Activated naive CD4-positive, alpha-beta T cell treated with anti-CD3 and anti-CD28 coated beads, Interleukin-2, amount 50 U/mL, for 72 hours (primary cell): ENCODE data around the gene ACOT9. TPM values are rescaled to one million over a fixed set of nuclear protein-coding genes. Genes with fewer than 3 reads are reported as not detected.
A peak's percentile ranks its signal among the peaks of the same experiment; 100 is the strongest.
"Not testable (repeated sequence)": the region's sequence is repeated elsewhere in the genome, so short reads cannot be mapped to it uniquely, and the experiment has no call there.

Experiments used
- ATAC-seq, 2 donors: fragments of 150-1000 bp; cut with Tn5 transposase; 2 replicates each; pipeline ENCODE4 v1.10.0; 2021; ENCODE audit warnings: mild to moderate bottlenecking in 2 of 2, moderate library complexity in 2 of 2
- DNase-seq, 2 donors: peaks; one replicate each; pipeline ENCODE4 v3.0.0; 2021 to 2022; ENCODE audit warnings: low spot score in 2 of 2
- H3K27ac Mint-ChIP-seq, 2 donors: one replicate each; pipeline ENCODE4 v1.8.0; 2022; ENCODE audit warnings: mild to moderate bottlenecking in 2 of 2, mixed read lengths in 2 of 2
- H3K36me3 Mint-ChIP-seq, 2 donors: one replicate each; pipeline ENCODE4 v1.8.0; 2022; ENCODE audit warnings: mixed read lengths in 2 of 2
- H3K9me3 Mint-ChIP-seq, 2 donors: one replicate each; pipeline ENCODE4 v1.8.0; 2022; ENCODE audit warnings: mixed read lengths in 2 of 2
- total RNA-seq, 2 donors: library from RNA; stranded (reverse); gene quantifications; one replicate each; pipeline ENCODE4 v1.2.3, GENCODE V29; 2022

ACOT9 gene
- total RNA-seq, 2 donors from 2014 or later, result 33.6 to 56.3 TPM

- H3K9me3 Mint-ChIP-seq, result no peaks in the 10 kb centered on the region
- H3K36me3 Mint-ChIP-seq, result peaks cover 0 to 7% of the 10 kb centered on the region in 2 donors
- DNase-seq (peak; percentile 70 to 85), ATAC-seq (peak; percentile 65 to 71)
- peak within 1 kb of the TSS; percentile 91 to 94 for H3K27ac Mint-ChIP-seq
Observed at GRCh38 chrX:23667239-23668177, 75.6 kb downstream of the ACOT9 start, which contains the start of gene PRDX4. TSS of gene PRDX4 (plus strand) at chrX:23667493. CDS start at chrX:23667571, 78 bp downstream.

GRCh38 chrX:23666282-23666681 lies 76.8 kb downstream of the ACOT9 start:
- Mint-ChIP-seq H3K27ac (peak overlapping the region in 1 of 2 donors; percentile 50), H3K9me3 (no peaks in the 10 kb centered on the region), H3K36me3 (peaks cover 0 to 7% of the 10 kb centered on the region in 2 donors)
- ATAC-seq (no peak), DNase-seq (no peak)

GRCh38 chrX:23664496-23664895 lies 78.6 kb downstream of the ACOT9 start:
- H3K36me3 Mint-ChIP-seq, result peaks cover 0 to 7% of the 10 kb centered on the region in 2 donors
- H3K27ac Mint-ChIP-seq, result no peak overlapping the region
- ATAC-seq (no peak), DNase-seq (no peak)
- no peaks in the 10 kb centered on the region for H3K9me3 Mint-ChIP-seq

GRCh38 chrX:23662853-23663252 lies 80.2 kb downstream of the ACOT9 start:
- Mint-ChIP-seq H3K27ac (peak overlapping the region; percentile 95 to 97), H3K9me3 (no peaks in the 10 kb centered on the region), H3K36me3 (no peaks in the 10 kb centered on the region)
- DNase-seq (peak in 1 of 2 donors; percentile 5), ATAC-seq (peak; percentile 81 to 84)

- ATAC-seq (peak; percentile 51 to 59), DNase-seq (no peak)
- no peaks in the 10 kb centered on the region for H3K36me3 Mint-ChIP-seq
- no peaks in the 10 kb centered on the region for H3K9me3 Mint-ChIP-seq
- peak overlapping the region; percentile 95 to 97 for H3K27ac Mint-ChIP-seq
Observed at GRCh38 chrX:23662187-23662586, 80.9 kb downstream of the ACOT9 start.

- peak in 1 of 2 donors; percentile 19 for ATAC-seq
- Mint-ChIP-seq H3K36me3 (no peaks in the 10 kb centered on the region), H3K27ac (peak overlapping the region in 1 of 2 donors; percentile 95)
Observed at GRCh38 chrX:23661671-23662070, 81.4 kb downstream of the ACOT9 start.

GRCh38 chrX:23660766-23661132 lies 82.3 kb downstream of the ACOT9 start:
- DNase-seq, result no peak
- no peaks in the 10 kb centered on the region for H3K9me3 Mint-ChIP-seq
- H3K36me3 Mint-ChIP-seq, result no peaks in the 10 kb centered on the region
- no peak overlapping the region for H3K27ac Mint-ChIP-seq
- no peak for ATAC-seq

More at GRCh38 chrX:23661671-23662070, 81.4 kb downstream of the ACOT9 start:
- no peaks in the 10 kb centered on the region for H3K9me3 Mint-ChIP-seq
- DNase-seq, result no peak

- H3K36me3 Mint-ChIP-seq, H3K9me3 Mint-ChIP-seq, ATAC-seq, DNase-seq, H3K27ac Mint-ChIP-seq: not testable (repeated sequence)
Observed at GRCh38 chrX:23660083-23660765, 82.9 kb downstream of the ACOT9 start.

GRCh38 chrX:23659339-23659738 lies 83.7 kb downstream of the ACOT9 start:
- Mint-ChIP-seq H3K27ac (no peak overlapping the region), H3K36me3 (no peaks in the 10 kb centered on the region), H3K9me3 (no peaks in the 10 kb centered on the region)
- ATAC-seq (no peak), DNase-seq (no peak)

- Mint-ChIP-seq H3K36me3 (no peaks in the 10 kb centered on the region), H3K27ac (no peak overlapping the region), H3K9me3 (no peaks in the 10 kb centered on the region)
- ATAC-seq (no peak), DNase-seq (no peak)
Observed at GRCh38 chrX:23656684-23657083, 86.4 kb downstream of the ACOT9 start.

GRCh38 chrX:23656091-23656490 lies 87.0 kb downstream of the ACOT9 start:
- DNase-seq, result no peak
- ATAC-seq, result no peak
- H3K36me3 Mint-ChIP-seq, result no peaks in the 10 kb centered on the region
- H3K27ac Mint-ChIP-seq, result no peak overlapping the region
- H3K9me3 Mint-ChIP-seq, result no peaks in the 10 kb centered on the region

Other genes with a start within 250 kb of the ACOT9 start
- gene PRDX4, start 75.8 kb downstream of the ACOT9 start, total RNA-seq, result 10 to 100 TPM; 42.6 to 48.2 TPM
- 100 to 1,000 TPM; 160 to 466 TPM for gene SAT1, start 39.9 kb upstream of the ACOT9 start, total RNA-seq
- gene APOO, start 164.7 kb upstream of the ACOT9 start, total RNA-seq, result 10 to 100 TPM; 20.6 to 28.4 TPM
- gene CXorf58, start 164.7 kb upstream of the ACOT9 start, total RNA-seq, result under 1 TPM in 1 of 2 donors, not detected in 1; 0.37 TPM